ENCODE measurements around the gene DVL2.

The DVL2 gene

DNA sequence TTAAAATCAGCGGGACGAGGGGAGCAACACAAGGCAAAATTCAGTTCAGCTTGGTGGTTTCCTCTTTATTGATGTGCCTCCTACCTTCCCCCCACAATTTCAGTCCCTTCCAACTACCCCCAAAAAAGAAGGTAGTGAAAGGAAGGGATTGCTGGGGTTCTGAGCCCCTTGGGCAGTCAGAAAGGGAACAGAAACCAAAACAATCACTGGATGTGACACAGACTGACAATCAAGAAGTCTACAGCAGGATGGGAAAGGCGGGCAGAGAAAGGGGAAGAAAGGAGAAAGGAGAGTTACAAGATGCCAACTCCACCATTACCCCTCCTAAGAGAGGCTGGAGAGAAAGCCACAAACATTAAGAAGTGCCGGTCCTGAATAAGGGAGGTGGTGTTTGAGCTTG lies 6.1 kb upstream of the DVL2 start (continued):
- no peak for TF ChIP-seq TCF4 (CRISPR knock-in tag; IDR thresholded peaks at IDR 0.05; ENCODE audit: borderline replicate concordance)

DNA sequence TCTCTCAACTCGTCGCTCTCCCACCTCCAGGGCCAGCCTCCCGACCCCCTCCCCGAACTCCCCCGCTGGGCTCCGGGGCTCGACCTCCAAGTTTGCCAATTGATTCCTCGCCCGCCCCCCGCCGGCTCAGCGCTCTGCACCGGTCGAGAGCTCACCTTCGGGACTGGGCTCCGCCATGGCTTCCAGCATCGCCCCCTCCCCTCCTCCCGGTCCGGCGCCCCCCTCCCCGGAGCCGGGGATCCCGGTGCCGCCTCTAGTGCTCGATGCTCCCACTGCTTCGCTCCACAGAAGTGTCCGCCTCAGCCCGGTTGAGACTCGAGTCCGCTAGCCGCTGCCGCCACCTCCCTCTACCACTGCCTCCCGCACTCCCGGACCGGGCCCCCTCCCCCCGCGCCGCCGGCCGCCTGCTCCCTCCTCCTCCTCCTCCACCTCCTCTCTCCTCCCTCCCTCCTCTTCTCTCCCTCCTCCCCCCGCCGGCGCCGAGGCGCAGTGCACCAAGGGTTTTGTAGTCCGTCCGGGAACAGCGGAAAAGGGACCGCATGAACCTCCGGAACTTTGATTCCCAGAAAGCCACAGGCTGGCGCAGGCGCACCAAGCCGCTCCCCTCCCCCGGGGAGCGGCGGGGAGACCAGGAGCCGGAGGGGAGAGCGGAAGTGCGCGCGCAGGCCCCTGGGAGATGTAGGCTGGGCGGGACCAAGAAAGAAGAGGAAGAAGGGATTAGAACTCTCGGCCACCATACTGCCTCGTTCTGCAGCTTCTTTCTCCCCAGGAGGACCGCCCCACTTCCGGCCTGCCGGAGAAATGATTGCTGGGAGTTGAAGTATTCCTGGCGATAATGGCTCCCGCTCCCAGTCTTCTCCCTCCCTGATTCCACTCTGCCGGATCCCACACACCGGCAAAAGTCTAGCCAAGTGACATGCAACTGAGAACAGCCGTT lies 5.0 kb upstream of the DVL2 start, which contains the start of gene PHF23:
PHF23 (minus strand) TSS at position 367 of the 937 bp plus-strand sequence; CDS start at position 189, 178 bp downstream.
- TF ChIP-seq ZFP30 (CRISPR knock-in tag; IDR thresholded peaks at IDR 0.05) (no peak), ISL1 (CRISPR knock-in tag; IDR thresholded peaks at IDR 0.05) (no peak), GLIS3 (CRISPR knock-in tag; IDR thresholded peaks at IDR 0.05) (peak; percentile 74)
- TF ChIP-seq, protein P1, sequence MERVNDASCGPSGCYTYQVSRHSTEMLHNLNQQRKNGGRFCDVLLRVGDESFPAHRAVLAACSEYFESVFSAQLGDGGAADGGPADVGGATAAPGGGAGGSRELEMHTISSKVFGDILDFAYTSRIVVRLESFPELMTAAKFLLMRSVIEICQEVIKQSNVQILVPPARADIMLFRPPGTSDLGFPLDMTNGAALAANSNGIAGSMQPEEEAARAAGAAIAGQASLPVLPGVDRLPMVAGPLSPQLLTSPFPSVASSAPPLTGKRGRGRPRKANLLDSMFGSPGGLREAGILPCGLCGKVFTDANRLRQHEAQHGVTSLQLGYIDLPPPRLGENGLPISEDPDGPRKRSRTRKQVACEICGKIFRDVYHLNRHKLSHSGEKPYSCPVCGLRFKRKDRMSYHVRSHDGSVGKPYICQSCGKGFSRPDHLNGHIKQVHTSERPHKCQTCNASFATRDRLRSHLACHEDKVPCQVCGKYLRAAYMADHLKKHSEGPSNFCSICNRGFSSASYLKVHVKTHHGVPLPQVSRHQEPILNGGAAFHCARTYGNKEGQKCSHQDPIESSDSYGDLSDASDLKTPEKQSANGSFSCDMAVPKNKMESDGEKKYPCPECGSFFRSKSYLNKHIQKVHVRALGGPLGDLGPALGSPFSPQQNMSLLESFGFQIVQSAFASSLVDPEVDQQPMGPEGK (CRISPR knock-in tag; IDR thresholded peaks at IDR 0.05; ENCODE audit: borderline replicate concordance), result no peak
- TF ChIP-seq, protein P2, sequence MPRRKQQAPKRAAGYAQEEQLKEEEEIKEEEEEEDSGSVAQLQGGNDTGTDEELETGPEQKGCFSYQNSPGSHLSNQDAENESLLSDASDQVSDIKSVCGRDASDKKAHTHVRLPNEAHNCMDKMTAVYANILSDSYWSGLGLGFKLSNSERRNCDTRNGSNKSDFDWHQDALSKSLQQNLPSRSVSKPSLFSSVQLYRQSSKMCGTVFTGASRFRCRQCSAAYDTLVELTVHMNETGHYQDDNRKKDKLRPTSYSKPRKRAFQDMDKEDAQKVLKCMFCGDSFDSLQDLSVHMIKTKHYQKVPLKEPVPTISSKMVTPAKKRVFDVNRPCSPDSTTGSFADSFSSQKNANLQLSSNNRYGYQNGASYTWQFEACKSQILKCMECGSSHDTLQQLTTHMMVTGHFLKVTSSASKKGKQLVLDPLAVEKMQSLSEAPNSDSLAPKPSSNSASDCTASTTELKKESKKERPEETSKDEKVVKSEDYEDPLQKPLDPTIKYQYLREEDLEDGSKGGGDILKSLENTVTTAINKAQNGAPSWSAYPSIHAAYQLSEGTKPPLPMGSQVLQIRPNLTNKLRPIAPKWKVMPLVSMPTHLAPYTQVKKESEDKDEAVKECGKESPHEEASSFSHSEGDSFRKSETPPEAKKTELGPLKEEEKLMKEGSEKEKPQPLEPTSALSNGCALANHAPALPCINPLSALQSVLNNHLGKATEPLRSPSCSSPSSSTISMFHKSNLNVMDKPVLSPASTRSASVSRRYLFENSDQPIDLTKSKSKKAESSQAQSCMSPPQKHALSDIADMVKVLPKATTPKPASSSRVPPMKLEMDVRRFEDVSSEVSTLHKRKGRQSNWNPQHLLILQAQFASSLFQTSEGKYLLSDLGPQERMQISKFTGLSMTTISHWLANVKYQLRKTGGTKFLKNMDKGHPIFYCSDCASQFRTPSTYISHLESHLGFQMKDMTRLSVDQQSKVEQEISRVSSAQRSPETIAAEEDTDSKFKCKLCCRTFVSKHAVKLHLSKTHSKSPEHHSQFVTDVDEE (CRISPR knock-in tag; IDR thresholded peaks at IDR 0.05), result peak; percentile 63
- TF ChIP-seq, protein P3, sequence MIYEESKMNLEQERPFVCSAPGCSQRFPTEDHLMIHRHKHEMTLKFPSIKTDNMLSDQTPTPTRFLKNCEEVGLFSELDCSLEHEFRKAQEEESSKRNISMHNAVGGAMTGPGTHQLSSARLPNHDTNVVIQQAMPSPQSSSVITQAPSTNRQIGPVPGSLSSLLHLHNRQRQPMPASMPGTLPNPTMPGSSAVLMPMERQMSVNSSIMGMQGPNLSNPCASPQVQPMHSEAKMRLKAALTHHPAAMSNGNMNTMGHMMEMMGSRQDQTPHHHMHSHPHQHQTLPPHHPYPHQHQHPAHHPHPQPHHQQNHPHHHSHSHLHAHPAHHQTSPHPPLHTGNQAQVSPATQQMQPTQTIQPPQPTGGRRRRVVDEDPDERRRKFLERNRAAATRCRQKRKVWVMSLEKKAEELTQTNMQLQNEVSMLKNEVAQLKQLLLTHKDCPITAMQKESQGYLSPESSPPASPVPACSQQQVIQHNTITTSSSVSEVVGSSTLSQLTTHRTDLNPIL (CRISPR knock-in tag; IDR thresholded peaks at IDR 0.05; ENCODE audit: low read depth), result no peak
- peak; percentile 70 for ATAC-seq

DNA sequence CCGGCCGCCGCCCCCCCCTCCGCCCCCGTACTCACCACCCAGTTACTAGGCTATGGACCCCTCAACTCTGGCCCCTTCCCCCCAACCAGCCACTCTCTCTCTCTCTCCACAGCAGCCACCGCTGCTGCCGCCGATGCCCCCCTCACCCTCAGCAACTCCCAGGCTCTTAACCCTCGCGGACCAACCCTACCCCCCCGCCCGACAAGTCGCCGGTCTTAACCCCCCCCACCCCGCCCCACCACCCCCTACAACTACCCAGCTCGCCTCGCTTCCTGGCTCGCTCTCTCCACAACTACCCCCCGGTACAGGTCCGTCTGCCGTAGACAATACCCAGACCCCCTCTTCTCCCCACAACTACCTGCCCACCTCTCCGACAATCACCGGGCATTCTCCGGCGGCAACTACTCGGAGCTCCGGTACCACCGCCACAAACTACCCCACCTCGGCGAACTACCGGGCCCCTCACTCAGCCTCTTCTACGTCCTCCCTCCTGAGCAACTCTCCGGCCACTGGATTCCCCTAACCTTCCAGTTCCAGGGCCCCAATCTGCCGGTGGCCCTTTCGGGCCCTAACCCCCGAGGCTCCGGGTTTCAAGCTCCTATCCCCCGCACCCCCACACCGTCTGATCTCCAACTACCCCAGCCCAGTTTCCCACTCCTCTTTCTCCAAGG lies 4.2 kb upstream of the DVL2 start:
- ATAC-seq, result no peak
- no peak for TF ChIP-seq TOX (CRISPR knock-in tag; IDR thresholded peaks at IDR 0.05; ENCODE audit: borderline replicate concordance)
- no peak for TF ChIP-seq ZC3H10 (CRISPR knock-in tag; IDR thresholded peaks at IDR 0.05)
- no peak for TF ChIP-seq ZNF565 (CRISPR knock-in tag; conservative IDR thresholded peaks at IDR 0.05; ENCODE audit: low read depth)
- no peak for TF ChIP-seq BACH2 (CRISPR knock-in tag; IDR thresholded peaks at IDR 0.05; ENCODE audit: borderline replicate concordance)
- no peak for TF ChIP-seq ARNTL (CRISPR knock-in tag; IDR thresholded peaks at IDR 0.05; ENCODE audit: borderline replicate concordance, low read depth)
- TF ChIP-seq SNAI2 (CRISPR knock-in tag; IDR thresholded peaks at IDR 0.05), result no peak
- TF ChIP-seq ZFP3 (CRISPR knock-in tag; IDR thresholded peaks at IDR 0.05), result no peak
- TF ChIP-seq ZFP30 (CRISPR knock-in tag; IDR thresholded peaks at IDR 0.05), result no peak
- TF ChIP-seq, protein P3 (CRISPR knock-in tag; IDR thresholded peaks at IDR 0.05; ENCODE audit: low read depth), result no peak
- no peak for TF ChIP-seq TCF4 (CRISPR knock-in tag; IDR thresholded peaks at IDR 0.05; ENCODE audit: borderline replicate concordance)
- TF ChIP-seq PPARA (CRISPR knock-in tag; IDR thresholded peaks at IDR 0.05; ENCODE audit: borderline replicate concordance), result no peak
- TF ChIP-seq, protein P1 (CRISPR knock-in tag; IDR thresholded peaks at IDR 0.05; ENCODE audit: borderline replicate concordance), result no peak
- TF ChIP-seq ISL1 (CRISPR knock-in tag; IDR thresholded peaks at IDR 0.05), result no peak
- no peak for TF ChIP-seq ZNF70 (CRISPR knock-in tag; IDR thresholded peaks at IDR 0.05)
- TF ChIP-seq, protein P2 (CRISPR knock-in tag; IDR thresholded peaks at IDR 0.05), result no peak
- TF ChIP-seq, protein P4, sequence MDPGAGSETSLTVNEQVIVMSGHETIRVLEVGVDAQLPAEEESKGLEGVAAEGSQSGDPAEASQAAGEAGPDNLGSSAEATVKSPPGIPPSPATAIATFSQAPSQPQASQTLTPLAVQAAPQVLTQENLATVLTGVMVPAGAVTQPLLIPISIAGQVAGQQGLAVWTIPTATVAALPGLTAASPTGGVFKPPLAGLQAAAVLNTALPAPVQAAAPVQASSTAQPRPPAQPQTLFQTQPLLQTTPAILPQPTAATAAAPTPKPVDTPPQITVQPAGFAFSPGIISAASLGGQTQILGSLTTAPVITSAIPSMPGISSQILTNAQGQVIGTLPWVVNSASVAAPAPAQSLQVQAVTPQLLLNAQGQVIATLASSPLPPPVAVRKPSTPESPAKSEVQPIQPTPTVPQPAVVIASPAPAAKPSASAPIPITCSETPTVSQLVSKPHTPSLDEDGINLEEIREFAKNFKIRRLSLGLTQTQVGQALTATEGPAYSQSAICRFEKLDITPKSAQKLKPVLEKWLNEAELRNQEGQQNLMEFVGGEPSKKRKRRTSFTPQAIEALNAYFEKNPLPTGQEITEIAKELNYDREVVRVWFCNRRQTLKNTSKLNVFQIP (CRISPR knock-in tag; IDR thresholded peaks at IDR 0.05; ENCODE audit: borderline replicate concordance, low read depth), result no peak
